Kidney (tissue), 14 donors: ENCODE data around the gene LZTFL1. TPM values are rescaled to one million over a fixed set of nuclear protein-coding genes. Genes with fewer than 3 reads are reported as not detected.

Experiments
- DNase-seq, 5 donors: peaks; one replicate each; pipeline ENCODE4 v3.0.0-alpha.2; 2013 to 2020
- FAIRE-seq: peaks from 2 replicates; lab custom pipeline; 2012; peaks lifted over from hg19 to GRCh38; lab: Jason Lieb, UNC
- H3K27ac ChIP-seq, 2 donors: one replicate each; pipeline ENCODE4 v1.7.0; 2013; ENCODE audit warnings: low read depth in 2 of 2, low read length in 2 of 2, inconsistent platforms in 1 of 2
- H3K27me3 ChIP-seq: one replicate; pipeline ENCODE4 v1.7.1; 2013; ENCODE audit warnings: low read length, inconsistent platforms; ENCODE audit not compliant: control insufficient read depth, insufficient read depth
- H3K36me3 ChIP-seq, 3 donors: one replicate each; pipeline versions ENCODE4 v1.7.0 to v1.7.1; 2013; ENCODE audit warnings: low read length in 3 of 3, control low read depth in 1 of 3, inconsistent platforms in 1 of 3; ENCODE audit not compliant: insufficient read depth in 3 of 3, control insufficient read depth in 2 of 3
- H3K4me1 ChIP-seq, 3 donors: one replicate each; pipeline versions ENCODE4 v1.7.0 to v1.7.1; 2013; ENCODE audit warnings: low read length in 3 of 3, inconsistent platforms in 1 of 3, low read depth in 1 of 3; ENCODE audit not compliant: control insufficient read depth in 2 of 3, insufficient read depth in 2 of 3
- H3K4me3 ChIP-seq, 3 donors: one replicate each; pipeline versions ENCODE4 v1.7.0 to v1.8.1; 2013; ENCODE audit warnings: low read length in 3 of 3, control low read depth in 1 of 3, inconsistent platforms in 1 of 3
- H3K9ac ChIP-seq, 3 donors: one replicate each; pipeline versions ENCODE4 v1.7.0 to v1.7.1; 2013; ENCODE audit warnings: low read length in 3 of 3, control low read depth in 1 of 3, inconsistent platforms in 1 of 3
- H3K9me3 ChIP-seq, 3 donors: one replicate each; pipeline versions ENCODE4 v1.7.0 to v1.7.1; 2013; ENCODE audit warnings: low read length in 3 of 3, control low read depth in 1 of 3, inconsistent platforms in 1 of 3; ENCODE audit not compliant: control insufficient read depth in 2 of 3, insufficient read depth in 1 of 3
- intact Hi-C: fragments of 100-400 bp; cut with DNase I; formaldehyde crosslinking; loops from one replicate; pipeline ENCODE4 v1.11.1; 2022
- polyA plus RNA-seq: library from polyadenylated mRNA; stranded (reverse); fragments of 350-450 nt; fragmentation: Illumina TruSeq; extraction: RNeasy Lipid Tissue Mini Kit (QIAGEN cat#74804); gene quantifications from one replicate; pipeline ENCODE4 v1.2.3, GENCODE V29; 2014; ENCODE audit warnings: low read depth, low replicate concordance; ENCODE audit not compliant: insufficient read depth
- total RNA-seq: library from RNA; stranded (reverse); fragmentation: NEBNext Ultra II Directional; extraction: Animal tissue kit (Norgen Biotek cat#: 25700); gene quantifications from one replicate; pipeline ENCODE4 v1.2.1, GENCODE V29; 2021
- TF ChIP-seq, protein P1 (sequence below): IDR thresholded peaks from 3 replicates; pipeline ENCODE4 v1.5.1; 2012; ENCODE audit warnings: mild to moderate bottlenecking, moderate library complexity, borderline replicate concordance; ENCODE audit not compliant: insufficient read depth; ENCODE audit errors: extremely low read depth
- donor health status: control.
- donor health status: control.
- donor health status: control.
- donor health status: control.
- donor health status: control.
- donor health status: DM: yes; HTN: yes; CAD: no.
- donor health status: Normal renal cell carcinoma (clear cell type).

LZTFL1 gene
- total and polyA plus RNA-seq, 2 donors from 2014 or later = 13.9 to 30.9 TPM

DNA sequence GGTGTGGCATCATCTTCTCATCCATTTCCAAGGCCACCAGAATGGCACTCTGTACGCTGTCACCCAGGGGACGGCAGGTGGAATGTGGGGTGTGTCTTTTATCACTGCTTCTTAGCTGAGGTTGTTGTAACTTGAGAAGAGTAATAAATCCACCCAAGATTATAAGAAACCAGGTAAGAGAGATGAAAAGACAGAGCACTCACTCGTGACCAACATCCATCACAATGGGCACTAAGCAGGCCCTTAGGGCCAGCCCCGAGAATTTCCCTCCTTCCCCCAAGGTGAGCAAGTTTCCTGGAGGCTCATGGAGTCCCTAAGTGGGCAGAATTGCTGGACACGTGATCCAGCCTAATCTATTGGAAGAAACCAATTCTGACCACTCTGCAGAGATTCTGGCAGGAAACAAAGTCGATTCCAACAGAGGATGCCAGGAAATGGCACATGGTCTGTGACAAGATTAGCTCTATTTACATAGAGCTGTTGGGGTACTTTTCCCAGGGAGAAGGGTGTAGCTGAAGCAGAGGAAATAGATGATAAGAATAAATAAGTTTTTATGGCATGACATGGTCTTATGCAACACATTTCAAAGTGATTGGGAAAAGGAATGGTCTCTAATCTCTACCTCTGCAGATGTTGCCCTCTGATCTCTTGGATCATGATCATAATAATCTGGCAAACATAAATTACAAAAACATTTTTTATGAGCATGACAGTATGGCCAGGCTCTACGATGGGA lies 68.0 kb downstream of the LZTFL1 start:
- TF ChIP-seq, protein P1, sequence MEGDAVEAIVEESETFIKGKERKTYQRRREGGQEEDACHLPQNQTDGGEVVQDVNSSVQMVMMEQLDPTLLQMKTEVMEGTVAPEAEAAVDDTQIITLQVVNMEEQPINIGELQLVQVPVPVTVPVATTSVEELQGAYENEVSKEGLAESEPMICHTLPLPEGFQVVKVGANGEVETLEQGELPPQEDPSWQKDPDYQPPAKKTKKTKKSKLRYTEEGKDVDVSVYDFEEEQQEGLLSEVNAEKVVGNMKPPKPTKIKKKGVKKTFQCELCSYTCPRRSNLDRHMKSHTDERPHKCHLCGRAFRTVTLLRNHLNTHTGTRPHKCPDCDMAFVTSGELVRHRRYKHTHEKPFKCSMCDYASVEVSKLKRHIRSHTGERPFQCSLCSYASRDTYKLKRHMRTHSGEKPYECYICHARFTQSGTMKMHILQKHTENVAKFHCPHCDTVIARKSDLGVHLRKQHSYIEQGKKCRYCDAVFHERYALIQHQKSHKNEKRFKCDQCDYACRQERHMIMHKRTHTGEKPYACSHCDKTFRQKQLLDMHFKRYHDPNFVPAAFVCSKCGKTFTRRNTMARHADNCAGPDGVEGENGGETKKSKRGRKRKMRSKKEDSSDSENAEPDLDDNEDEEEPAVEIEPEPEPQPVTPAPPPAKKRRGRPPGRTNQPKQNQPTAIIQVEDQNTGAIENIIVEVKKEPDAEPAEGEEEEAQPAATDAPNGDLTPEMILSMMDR = no peak
- no peak overlapping the region for H3K4me3 ChIP-seq
- FAIRE-seq (no peak), DNase-seq (no peak)
- H3K9me3 ChIP-seq = no peaks in the 10 kb centered on the region
- intact Hi-C loops = no loop called here
- no peaks in the 10 kb centered on the region for H3K4me1 ChIP-seq
- no peaks in the 10 kb centered on the region for H3K36me3 ChIP-seq
- no peak overlapping the region for H3K27ac ChIP-seq
- no peak overlapping the region for H3K9ac ChIP-seq
- H3K27me3 ChIP-seq = no peaks in the 10 kb centered on the region

Other genes starting within 250 kb of the LZTFL1 start
- gene LIMD1, start 247.4 kb downstream of the LZTFL1 start, total RNA-seq = 36.3 TPM
- 3.1 TPM for gene LIMD1, start 247.4 kb downstream of the LZTFL1 start, polyA plus RNA-seq
- 53.1 TPM for gene SACM1L, start 152.7 kb downstream of the LZTFL1 start, total RNA-seq
- gene SACM1L, start 152.7 kb downstream of the LZTFL1 start, polyA plus RNA-seq = 27.1 TPM
- 35.2 TPM for gene SLC6A20, start 45.6 kb downstream of the LZTFL1 start, total RNA-seq
- gene SLC6A20, start 45.6 kb downstream of the LZTFL1 start, polyA plus RNA-seq = 0.37 TPM
- gene CCR9, start 44.4 kb upstream of the LZTFL1 start, total RNA-seq = 0.22 TPM
- gene CCR9, start 44.4 kb upstream of the LZTFL1 start, polyA plus RNA-seq = 0.43 TPM
- gene CXCR6, start 101.3 kb upstream of the LZTFL1 start, total RNA-seq = 2.7 TPM
- gene CXCR6, start 101.3 kb upstream of the LZTFL1 start, polyA plus RNA-seq = 0.39 TPM
- 39.1 TPM for gene FYCO1, start 153.7 kb upstream of the LZTFL1 start, total RNA-seq
- gene FYCO1, start 153.7 kb upstream of the LZTFL1 start, polyA plus RNA-seq = 11.1 TPM
- gene XCR1, start 185.4 kb upstream of the LZTFL1 start, total RNA-seq = 1.4 TPM
- gene XCR1, start 185.4 kb upstream of the LZTFL1 start, polyA plus RNA-seq = not detected